ENCODE results near the gene AFDN.

The AFDN gene

GRCh38 chr6:167918548-167919278 lies 92.0 kb downstream of the AFDN start:
- no peak for TF ChIP-seq CTCF (IDR thresholded peaks at IDR 0.05; ENCODE audit: poor library complexity, severe bottlenecking)
- no peaks in the 10 kb centered on the region for H3K9me3 ChIP-seq (ENCODE audit: severe bottlenecking)

GRCh38 chr6:167919349-167919748 lies 92.6 kb downstream of the AFDN start:
- Histone ChIP-seq H3K9me3 (ENCODE audit: severe bottlenecking) (no peaks in the 10 kb centered on the region), H3K27ac (ENCODE audit: poor library complexity, severe bottlenecking) (no peak overlapping the region), H3K36me3 (ENCODE audit: low read depth) (peaks cover 87% of the 10 kb centered on the region), H3K4me1 (ENCODE audit: insufficient read depth, poor library complexity, severe bottlenecking) (no peaks in the 10 kb centered on the region), H3K27me3 (ENCODE audit: insufficient read depth, poor library complexity, severe bottlenecking) (no peaks in the 10 kb centered on the region), H3K4me3 (ENCODE audit: severe bottlenecking) (no peak overlapping the region)
- ATAC-seq (ENCODE audit: low read depth) (no peak), DNase-seq (ENCODE audit: low spot score) (no peak)
- TF ChIP-seq CTCF (IDR thresholded peaks at IDR 0.05; ENCODE audit: poor library complexity, severe bottlenecking) = no peak

More at GRCh38 chr6:167918548-167919278, 92.0 kb downstream of the AFDN start:
- H3K27me3 ChIP-seq (ENCODE audit: insufficient read depth, poor library complexity, severe bottlenecking) = no peaks in the 10 kb centered on the region
- H3K4me1 ChIP-seq (ENCODE audit: insufficient read depth, poor library complexity, severe bottlenecking) = no peaks in the 10 kb centered on the region
- ATAC-seq (ENCODE audit: low read depth) (no peak), DNase-seq (ENCODE audit: low spot score) (no peak)
- H3K27ac ChIP-seq (ENCODE audit: poor library complexity, severe bottlenecking) = no peak overlapping the region
- H3K4me3 ChIP-seq (ENCODE audit: severe bottlenecking) = no peak overlapping the region
- H3K36me3 ChIP-seq (ENCODE audit: low read depth) = peaks cover 87% of the 10 kb centered on the region

GRCh38 chr6:167920165-167920564 lies 93.5 kb downstream of the AFDN start:
- H3K27me3 ChIP-seq (ENCODE audit: insufficient read depth, poor library complexity, severe bottlenecking) = no peaks in the 10 kb centered on the region
- H3K36me3 ChIP-seq (ENCODE audit: low read depth) = peaks cover 86% of the 10 kb centered on the region
- H3K4me1 ChIP-seq (ENCODE audit: insufficient read depth, poor library complexity, severe bottlenecking) = no peaks in the 10 kb centered on the region
- ATAC-seq (ENCODE audit: low read depth) (no peak), DNase-seq (ENCODE audit: low spot score) (no peak)
- H3K9me3 ChIP-seq (ENCODE audit: severe bottlenecking) = no peaks in the 10 kb centered on the region
- H3K4me3 ChIP-seq (ENCODE audit: severe bottlenecking) = no peak overlapping the region
- no peak for TF ChIP-seq CTCF (IDR thresholded peaks at IDR 0.05; ENCODE audit: poor library complexity, severe bottlenecking)
- H3K27ac ChIP-seq (ENCODE audit: poor library complexity, severe bottlenecking) = no peak overlapping the region

- peaks cover 83% of the 10 kb centered on the region for H3K36me3 ChIP-seq (ENCODE audit: low read depth)
Measured at GRCh38 chr6:167921831-167922230, 95.1 kb downstream of the AFDN start.

More at GRCh38 chr6:167921831-167922230, 95.1 kb downstream of the AFDN start:
- Histone ChIP-seq H3K9me3 (ENCODE audit: severe bottlenecking) (no peaks in the 10 kb centered on the region), H3K4me1 (ENCODE audit: insufficient read depth, poor library complexity, severe bottlenecking) (no peaks in the 10 kb centered on the region), H3K27me3 (ENCODE audit: insufficient read depth, poor library complexity, severe bottlenecking) (no peaks in the 10 kb centered on the region), H3K27ac (ENCODE audit: poor library complexity, severe bottlenecking) (no peak overlapping the region), H3K4me3 (ENCODE audit: severe bottlenecking) (no peak overlapping the region)
- DNase-seq (ENCODE audit: low spot score) (no peak), ATAC-seq (ENCODE audit: low read depth) (no peak)
- TF ChIP-seq CTCF (IDR thresholded peaks at IDR 0.05; ENCODE audit: poor library complexity, severe bottlenecking) = no peak
